Aortic smooth muscle cell (primary cell): ENCODE results near the gene TXNDC9. TPM values are rescaled to one million over a fixed set of nuclear protein-coding genes. Genes with fewer than 3 reads are reported as not detected.

Experiments used
- total RNA-seq: library from RNA; depleted of rRNA; stranded (reverse); fragments of >200 nt; gene quantifications from 2 replicates; pipeline ENCODE4 v1.2.3, GENCODE V29; 2014

Gene TXNDC9
- total RNA-seq = 48.0 and 52.8 TPM in 2 replicates

GRCh38 chr2:99335911-99336803, at the start of gene TXNDC9:
Gene TXNDC9 (minus strand): TSS chr2:99336333. CDS start chr2:99333210, 3,123 bp downstream.

GRCh38 chr2:99337113-99338028, 1.2 kb upstream of the TXNDC9 start, which contains the start of gene EIF5B:
Gene EIF5B (plus strand): TSS chr2:99337389. CDS start chr2:99337555, 166 bp downstream.

DNA sequence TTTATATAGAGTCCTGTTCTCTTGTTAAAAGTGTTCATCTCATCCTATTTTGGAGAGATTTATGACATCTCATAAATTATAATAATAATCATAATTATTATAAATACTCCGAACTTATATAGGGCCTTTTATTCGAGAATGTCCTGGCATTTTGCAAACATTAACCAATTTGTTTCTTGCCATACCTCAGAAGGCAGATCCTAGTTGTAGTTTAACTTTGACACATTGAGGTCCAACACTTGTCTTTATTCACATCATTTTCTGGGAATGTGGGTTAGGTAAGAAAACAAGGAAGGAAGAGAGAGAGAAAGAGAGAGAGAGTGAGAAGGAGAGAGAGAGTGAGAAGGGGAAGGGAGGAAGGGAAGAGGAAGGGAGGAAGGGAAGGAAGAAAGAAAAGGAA, 35.0 kb downstream of the TXNDC9 start, which contains the start of gene LYG1:
TSS of gene LYG1 (minus strand) at position 101 of the 400 bp plus-strand sequence. CDS start 5,527 bp downstream, outside the sequence.

Other genes starting within 250 kb of the TXNDC9 start
- gene C2orf15, start 194.6 kb downstream of the TXNDC9 start, total RNA-seq = not detected in 2 replicates
- 2.7 and 2.8 TPM in 2 replicates for gene TSGA10, start 181.4 kb downstream of the TXNDC9 start, total RNA-seq
- 5.8 and 8.0 TPM in 2 replicates for gene LIPT1, start 181.4 kb downstream of the TXNDC9 start, total RNA-seq
- 22.3 and 24.2 TPM in 2 replicates for gene MITD1, start 155.3 kb downstream of the TXNDC9 start, total RNA-seq
- gene MRPL30, start 155.1 kb downstream of the TXNDC9 start, total RNA-seq = 30.6 and 35.1 TPM in 2 replicates
- not detected in 2 replicates for gene LYG2, start 80.7 kb downstream of the TXNDC9 start, total RNA-seq
- 0.26 TPM in 1 of 2 replicates, not detected in the other for gene LYG1, start 35.1 kb downstream of the TXNDC9 start, total RNA-seq
- gene EIF5B, start 1.1 kb upstream of the TXNDC9 start, total RNA-seq = 24.7 and 31.5 TPM in 2 replicates
- gene REV1, start 153.7 kb upstream of the TXNDC9 start, total RNA-seq = 24.4 and 31.3 TPM in 2 replicates